GM10266 (cell line): Measurements from ENCODE around the gene THRB.

ENCODE experiments used
- DNase-seq: peaks from one replicate; pipeline ENCODE4 v3.0.0; 2012; ENCODE audit errors: extremely low spot score
- TF ChIP-seq, protein P1 (sequence below): IDR thresholded peaks from 2 replicates; pipeline ENCODE4 v1.5.1; 2012; ENCODE audit warnings: mild to moderate bottlenecking, low read depth; ENCODE audit not compliant: control insufficient read depth, insufficient read depth; ENCODE audit errors: missing control alignments

Gene THRB

DNA sequence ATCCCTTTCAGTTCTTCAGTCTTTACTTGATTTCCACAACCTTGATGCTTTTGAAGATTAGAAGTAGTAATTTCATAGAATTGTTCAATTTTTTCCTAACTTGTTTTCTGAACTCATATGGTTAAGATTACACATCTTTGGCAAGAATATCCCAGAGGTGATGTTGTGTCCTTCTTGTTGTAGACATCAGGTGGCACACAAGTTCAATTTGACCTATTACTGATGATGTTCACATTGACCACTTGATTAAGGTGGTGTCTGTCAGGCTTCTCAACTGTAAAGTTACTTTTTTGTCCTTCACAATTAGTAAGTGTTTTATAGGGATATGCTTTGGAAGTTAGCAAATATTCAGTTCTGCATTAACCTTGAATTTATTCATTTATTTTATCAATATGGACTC lies 34.6 kb upstream of the THRB start:
- TF ChIP-seq, protein P1, sequence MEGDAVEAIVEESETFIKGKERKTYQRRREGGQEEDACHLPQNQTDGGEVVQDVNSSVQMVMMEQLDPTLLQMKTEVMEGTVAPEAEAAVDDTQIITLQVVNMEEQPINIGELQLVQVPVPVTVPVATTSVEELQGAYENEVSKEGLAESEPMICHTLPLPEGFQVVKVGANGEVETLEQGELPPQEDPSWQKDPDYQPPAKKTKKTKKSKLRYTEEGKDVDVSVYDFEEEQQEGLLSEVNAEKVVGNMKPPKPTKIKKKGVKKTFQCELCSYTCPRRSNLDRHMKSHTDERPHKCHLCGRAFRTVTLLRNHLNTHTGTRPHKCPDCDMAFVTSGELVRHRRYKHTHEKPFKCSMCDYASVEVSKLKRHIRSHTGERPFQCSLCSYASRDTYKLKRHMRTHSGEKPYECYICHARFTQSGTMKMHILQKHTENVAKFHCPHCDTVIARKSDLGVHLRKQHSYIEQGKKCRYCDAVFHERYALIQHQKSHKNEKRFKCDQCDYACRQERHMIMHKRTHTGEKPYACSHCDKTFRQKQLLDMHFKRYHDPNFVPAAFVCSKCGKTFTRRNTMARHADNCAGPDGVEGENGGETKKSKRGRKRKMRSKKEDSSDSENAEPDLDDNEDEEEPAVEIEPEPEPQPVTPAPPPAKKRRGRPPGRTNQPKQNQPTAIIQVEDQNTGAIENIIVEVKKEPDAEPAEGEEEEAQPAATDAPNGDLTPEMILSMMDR: no peak
- DNase-seq: no peak

DNA sequence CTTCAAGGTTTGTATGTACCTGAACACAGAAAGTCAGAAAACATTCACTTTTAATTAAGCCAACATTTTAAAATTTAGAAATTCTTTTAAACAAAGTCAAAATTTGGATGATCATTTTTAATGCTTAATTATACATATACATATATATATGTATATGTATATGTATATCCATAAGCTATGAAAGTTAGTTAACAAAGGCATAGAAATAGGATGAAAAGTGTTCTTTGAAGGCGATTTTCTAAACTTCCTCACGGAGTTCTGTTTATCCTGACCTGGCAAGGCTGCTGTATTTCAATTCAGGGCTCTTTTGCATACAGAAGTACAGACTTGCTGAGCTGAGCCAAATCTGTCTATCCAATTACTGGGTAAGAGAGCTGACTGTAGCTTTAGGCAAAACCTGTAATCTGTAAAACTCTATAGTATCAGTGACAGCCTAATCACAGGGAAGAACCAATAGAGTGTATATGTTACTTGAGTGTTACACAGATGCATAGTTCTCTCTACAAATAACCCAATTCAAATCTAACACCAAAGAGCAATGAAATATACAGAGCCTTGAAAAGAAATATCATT lies 32.1 kb upstream of the THRB start:
- TF ChIP-seq, protein P1: no peak
- DNase-seq: no peak

DNA sequence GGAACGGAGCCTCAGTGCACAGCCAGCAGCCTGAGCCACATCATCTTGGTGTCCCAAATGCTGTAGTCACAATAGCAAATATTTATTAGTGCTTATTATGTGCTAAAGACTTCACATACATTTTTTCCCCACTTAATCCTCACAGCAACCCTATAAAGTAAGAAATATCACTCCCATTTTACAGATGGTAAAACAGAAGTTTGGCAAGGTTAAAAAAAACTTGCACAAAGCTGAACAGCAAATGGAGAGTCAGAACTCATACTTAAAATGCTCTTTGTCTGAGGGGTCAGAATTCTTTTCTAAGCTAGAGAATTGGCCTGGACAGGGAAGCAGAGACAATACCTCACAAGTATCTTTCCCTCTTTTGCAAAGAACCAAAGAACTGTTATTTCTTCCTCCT lies 30.9 kb upstream of the THRB start:
- TF ChIP-seq, protein P1: no peak
- DNase-seq: no peak

DNA sequence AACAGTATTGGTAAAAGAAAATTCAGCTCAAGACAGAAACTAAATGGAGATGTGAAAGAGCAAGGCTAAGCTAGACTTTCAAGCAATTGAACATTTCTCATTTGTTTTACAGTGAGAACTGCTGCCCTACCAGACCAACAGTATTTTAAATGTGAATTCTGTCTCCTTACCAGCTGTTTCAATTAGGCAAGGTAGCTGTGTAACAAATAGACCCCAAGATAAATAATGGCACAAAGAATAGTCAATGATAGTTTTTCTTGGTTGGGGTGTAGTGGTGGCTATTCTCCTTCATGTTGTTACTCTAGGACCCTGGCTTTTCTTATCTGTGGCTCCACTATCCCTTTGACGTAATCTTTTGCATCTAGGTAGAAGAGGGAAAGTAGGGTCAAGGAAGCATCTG lies 30.4 kb upstream of the THRB start:
- TF ChIP-seq, protein P1: no peak
- DNase-seq: no peak

DNA sequence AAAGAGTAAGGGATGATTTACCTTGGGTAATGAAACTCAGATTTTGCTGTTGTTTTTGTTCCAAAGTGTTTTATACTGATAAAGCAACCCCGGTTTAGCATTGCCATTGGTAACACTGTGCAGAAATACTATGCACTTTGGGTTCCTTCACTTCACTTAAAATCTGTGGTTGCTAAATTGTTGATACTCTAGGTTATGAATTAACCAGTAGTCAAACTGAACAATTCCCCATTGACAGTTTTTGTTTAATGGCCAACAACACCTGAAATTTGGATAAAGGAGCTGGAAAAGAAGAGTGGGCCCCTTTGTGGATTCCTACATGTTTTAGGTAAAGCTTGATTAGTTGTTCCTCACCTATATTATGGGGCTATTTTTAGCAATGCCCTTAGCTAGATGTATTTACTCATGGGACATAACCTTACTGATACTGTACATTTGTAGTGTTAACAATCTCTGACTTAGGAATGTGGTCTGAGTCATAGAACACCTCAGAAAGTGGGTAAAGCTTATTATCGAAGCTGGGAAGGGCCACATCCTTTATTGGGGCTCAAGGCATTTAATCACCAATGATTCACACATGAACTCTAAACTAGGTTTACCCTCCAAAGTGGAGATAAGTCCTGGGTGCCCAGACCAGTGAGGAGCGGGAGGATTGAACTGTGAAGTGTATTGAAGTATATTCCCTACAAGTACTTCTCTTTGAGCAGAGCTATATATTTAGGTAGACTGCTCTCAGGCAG lies 29.5 kb upstream of the THRB start:
- no peak for DNase-seq
- TF ChIP-seq, protein P1: no peak

DNA sequence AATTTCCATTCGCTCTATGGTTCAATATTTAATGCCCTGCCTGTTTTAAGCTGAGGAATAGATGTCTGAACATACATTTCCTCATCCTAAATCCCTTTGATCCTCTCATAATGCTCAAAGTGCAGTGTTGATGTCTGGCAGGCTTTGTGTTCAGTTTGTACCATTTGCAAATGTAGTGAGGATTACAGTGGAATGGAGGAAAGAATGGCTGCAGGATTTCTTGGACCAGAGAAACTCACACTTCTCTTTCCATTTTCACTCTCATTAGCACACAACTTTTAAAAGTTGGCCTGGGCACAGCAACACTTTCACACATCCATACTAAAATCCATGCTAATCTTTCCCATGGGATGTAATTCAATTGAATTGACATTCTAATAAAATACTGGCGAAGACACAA lies 28.6 kb upstream of the THRB start:
- TF ChIP-seq, protein P1: no peak
- DNase-seq: no peak

DNA sequence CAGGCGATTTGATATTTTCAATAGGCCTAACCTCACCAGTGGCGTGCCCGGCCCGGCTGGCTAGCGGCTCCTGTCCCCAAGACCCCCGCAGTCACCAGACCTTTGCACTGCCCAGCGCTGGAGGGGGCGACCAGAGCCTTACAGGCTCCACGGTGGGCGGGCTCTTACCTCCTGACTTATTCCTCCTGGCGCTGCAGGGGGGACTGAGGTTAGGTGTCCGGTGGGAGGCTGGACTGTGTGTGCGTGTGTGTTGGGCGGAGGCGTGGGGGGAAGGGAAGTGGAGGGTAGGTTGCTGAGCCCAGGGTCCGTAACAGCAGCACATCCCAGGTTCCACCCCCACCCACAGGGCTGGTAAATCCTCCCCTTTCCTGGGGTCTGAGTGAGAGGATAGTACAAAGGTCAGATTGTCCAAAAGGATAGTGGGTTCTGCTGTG lies 27.5 kb upstream of the THRB start:
- DNase-seq: no peak
- TF ChIP-seq, protein P1: no peak
